WERI-Rb-1 (cell line): ENCODE measurements around the gene DOK5.

Source experiments
- DNase-seq: peaks from one replicate; pipeline ENCODE4 v3.0.0-alpha.2; 2020
- H3K27ac ChIP-seq: fragments of 250-450 bp; sonication (Bioruptor Pico); 2 replicates; pipeline ENCODE4 v1.5.1; 2020; ENCODE audit warnings: mild to moderate bottlenecking, moderate library complexity
- H3K27me3 ChIP-seq: fragments of 250-450 bp; sonication (Bioruptor Pico); 2 replicates; pipeline ENCODE4 v1.5.1; 2021; ENCODE audit warnings: mild to moderate bottlenecking, low read depth, moderate library complexity; ENCODE audit not compliant: insufficient read depth, severe bottlenecking
- H3K36me3 ChIP-seq: fragments of 250-450 bp; sonication (Bioruptor Pico); 2 replicates; pipeline ENCODE4 v1.5.1; 2020; ENCODE audit warnings: mild to moderate bottlenecking, moderate library complexity
- H3K4me3 ChIP-seq: 2 replicates; pipeline ENCODE4 v1.5.1; 2011; ENCODE audit warnings: low read depth, mild to moderate bottlenecking, control low read depth, low read length
- H3K9me3 ChIP-seq: fragments of 250-450 bp; sonication (Bioruptor Pico); 2 replicates; pipeline ENCODE4 v1.5.1; 2021; ENCODE audit warnings: mild to moderate bottlenecking, moderate library complexity; ENCODE audit not compliant: severe bottlenecking
- TF ChIP-seq, protein P1 (sequence below): IDR thresholded peaks from 2 replicates; pipeline ENCODE4 v1.5.1; 2011; ENCODE audit warnings: low read depth, mild to moderate bottlenecking, control low read depth, inconsistent platforms, low read length

DOK5 gene

DNA sequence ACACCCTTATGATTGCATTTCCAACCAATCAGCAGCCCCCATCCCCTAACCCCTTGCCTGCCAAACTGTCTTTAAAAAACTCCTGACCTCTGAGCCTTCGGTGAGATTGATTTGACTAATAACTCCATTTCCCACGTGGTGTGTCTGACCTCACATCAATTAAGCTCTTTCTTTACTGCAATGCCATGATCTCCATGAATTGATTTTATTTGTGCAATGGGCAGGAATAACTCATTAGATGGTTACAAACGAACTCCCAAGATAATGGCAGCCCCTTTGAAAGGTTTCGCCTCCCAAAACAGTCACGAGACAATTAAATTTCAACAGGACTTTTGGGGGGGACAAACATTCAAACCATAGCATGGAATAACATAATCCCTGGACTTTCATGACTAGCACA, 161.2 kb downstream of the DOK5 start:
- Histone ChIP-seq H3K9me3 (no peaks in the 10 kb centered on the region), H3K4me3 (no peak overlapping the region), H3K27me3 (peaks cover 77% of the 10 kb centered on the region), H3K36me3 (no peaks in the 10 kb centered on the region), H3K27ac (no peak overlapping the region)
- no peak for DNase-seq
- TF ChIP-seq, protein P1, sequence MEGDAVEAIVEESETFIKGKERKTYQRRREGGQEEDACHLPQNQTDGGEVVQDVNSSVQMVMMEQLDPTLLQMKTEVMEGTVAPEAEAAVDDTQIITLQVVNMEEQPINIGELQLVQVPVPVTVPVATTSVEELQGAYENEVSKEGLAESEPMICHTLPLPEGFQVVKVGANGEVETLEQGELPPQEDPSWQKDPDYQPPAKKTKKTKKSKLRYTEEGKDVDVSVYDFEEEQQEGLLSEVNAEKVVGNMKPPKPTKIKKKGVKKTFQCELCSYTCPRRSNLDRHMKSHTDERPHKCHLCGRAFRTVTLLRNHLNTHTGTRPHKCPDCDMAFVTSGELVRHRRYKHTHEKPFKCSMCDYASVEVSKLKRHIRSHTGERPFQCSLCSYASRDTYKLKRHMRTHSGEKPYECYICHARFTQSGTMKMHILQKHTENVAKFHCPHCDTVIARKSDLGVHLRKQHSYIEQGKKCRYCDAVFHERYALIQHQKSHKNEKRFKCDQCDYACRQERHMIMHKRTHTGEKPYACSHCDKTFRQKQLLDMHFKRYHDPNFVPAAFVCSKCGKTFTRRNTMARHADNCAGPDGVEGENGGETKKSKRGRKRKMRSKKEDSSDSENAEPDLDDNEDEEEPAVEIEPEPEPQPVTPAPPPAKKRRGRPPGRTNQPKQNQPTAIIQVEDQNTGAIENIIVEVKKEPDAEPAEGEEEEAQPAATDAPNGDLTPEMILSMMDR, result no peak

DNA sequence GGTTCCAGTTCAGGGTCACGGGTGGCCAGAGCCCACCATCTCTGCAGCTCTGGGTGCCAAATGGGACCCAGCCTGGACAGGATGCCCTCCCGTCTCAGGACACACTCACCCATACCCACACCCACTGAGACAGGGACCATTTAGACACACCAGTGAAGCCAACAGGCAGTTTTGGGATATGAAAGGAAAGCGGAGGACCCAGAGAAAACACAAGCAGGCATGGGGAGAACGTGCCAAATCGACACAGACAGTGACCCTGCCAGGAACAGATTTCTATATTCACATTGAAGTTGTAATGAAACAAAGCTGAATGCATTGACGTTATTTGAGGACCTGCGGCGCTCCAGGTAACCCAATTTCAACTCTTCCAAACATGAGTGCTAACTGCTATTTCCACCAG, 164.5 kb downstream of the DOK5 start:
- Histone ChIP-seq H3K4me3 (no peak overlapping the region), H3K27me3 (peaks cover 71% of the 10 kb centered on the region), H3K36me3 (no peaks in the 10 kb centered on the region), H3K9me3 (no peaks in the 10 kb centered on the region), H3K27ac (no peak overlapping the region)
- TF ChIP-seq, protein P1, result no peak
- DNase-seq, result no peak

DNA sequence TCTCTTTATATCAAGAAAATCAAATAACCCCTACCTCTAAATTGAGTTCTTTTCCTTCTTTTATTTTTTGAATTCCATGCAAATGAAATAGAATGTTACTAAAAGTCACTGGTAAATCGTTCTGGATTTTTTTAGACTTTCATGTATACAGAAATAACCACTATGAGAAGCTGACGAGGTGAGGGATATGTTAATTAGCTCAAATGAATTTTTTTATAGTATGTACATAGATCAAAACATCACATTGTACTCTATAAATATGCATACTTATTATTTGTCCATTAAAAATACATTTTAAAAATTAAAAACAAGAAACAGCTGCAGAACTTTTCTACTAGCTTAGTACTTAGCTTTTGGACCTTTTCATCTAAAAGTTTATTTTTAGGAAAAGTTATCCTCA, 165.4 kb downstream of the DOK5 start:
- no peak for DNase-seq
- H3K9me3 ChIP-seq, result no peaks in the 10 kb centered on the region
- H3K36me3 ChIP-seq, result no peaks in the 10 kb centered on the region
- no peak overlapping the region for H3K4me3 ChIP-seq
- TF ChIP-seq, protein P1, result no peak
- H3K27me3 ChIP-seq, result peaks cover 65% of the 10 kb centered on the region
- H3K27ac ChIP-seq, result no peak overlapping the region

DNA sequence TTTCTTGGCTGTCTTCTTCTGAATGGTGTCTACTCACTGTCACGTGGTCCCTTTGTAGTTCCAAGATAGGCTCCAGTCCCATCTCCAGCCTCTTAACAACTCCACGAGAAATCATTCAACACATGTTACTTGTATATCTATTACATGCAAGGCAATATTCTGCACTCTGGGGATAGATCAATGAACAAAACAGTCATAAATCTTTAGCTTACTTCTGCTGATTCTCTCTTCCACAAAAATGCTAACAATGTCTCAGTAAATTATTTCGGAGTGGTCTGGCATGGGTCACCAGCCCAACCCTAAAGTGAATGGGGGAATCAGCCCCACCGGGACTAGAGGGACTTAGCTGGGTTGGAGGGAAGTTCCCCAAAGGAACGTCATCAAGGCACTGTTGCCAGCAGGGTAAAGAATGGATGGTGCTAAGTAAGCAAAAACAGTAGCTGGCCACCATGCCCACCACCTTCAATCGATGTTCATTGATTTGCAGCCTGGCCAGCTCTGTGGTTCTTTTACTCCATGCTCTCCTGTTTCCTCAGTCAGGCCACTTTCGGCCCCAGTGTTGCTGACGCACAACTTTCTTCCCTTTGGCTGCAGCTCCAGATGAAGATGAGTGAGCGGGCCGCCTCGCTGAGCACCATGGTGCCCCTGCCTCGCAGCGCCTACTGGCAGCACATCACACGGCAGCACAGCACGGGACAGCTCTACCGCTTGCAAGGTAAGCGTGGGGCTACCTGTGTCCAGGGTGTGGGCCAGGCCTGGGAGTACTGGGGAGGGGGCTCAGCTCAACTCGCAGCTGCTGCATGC, 167.7 kb downstream of the DOK5 start:
- H3K4me3 ChIP-seq, result no peak overlapping the region
- no peaks in the 10 kb centered on the region for H3K9me3 ChIP-seq
- TF ChIP-seq, protein P1, result no peak
- H3K27me3 ChIP-seq, result peaks cover 57% of the 10 kb centered on the region
- no peaks in the 10 kb centered on the region for H3K36me3 ChIP-seq
- DNase-seq, result no peak
- H3K27ac ChIP-seq, result no peak overlapping the region

DNA sequence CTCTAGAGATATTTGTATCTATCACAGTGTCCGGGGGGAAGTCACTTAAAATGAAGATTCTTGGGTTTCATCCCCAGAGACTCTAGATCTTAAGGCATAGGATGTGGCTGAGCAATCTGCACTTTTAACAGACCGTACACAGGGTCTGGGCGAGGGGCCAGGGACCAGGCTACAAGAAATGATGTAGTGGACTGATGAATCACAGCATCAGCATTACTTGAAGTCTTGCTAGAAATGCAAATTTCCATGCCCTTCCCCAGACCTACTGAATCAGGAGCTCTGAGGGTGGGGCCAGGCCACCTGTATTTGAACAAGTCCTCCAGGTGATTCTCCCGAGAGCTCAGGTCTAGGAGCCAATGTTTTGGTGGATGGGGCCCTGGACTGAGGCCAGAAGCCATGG, 168.4 kb downstream of the DOK5 start:
- TF ChIP-seq, protein P1, result no peak
- Histone ChIP-seq H3K9me3 (no peaks in the 10 kb centered on the region), H3K36me3 (no peaks in the 10 kb centered on the region), H3K27ac (no peak overlapping the region), H3K27me3 (peaks cover 59% of the 10 kb centered on the region), H3K4me3 (no peak overlapping the region)
- no peak for DNase-seq
